ENCODE measurements around the gene NRP2. TPM values are rescaled to one million over a fixed set of nuclear protein-coding genes. Genes with fewer than 3 reads are reported as not detected.
A peak's percentile ranks its signal among the peaks of the same experiment; 100 is the strongest.

The NRP2 gene
- polyA plus RNA-seq, 1 experiment, result 114 TPM

GRCh38 chr2:205681401-205682238 is 681 bp upstream of the NRP2 start:
- Histone ChIP-seq H3K4me3 (ENCODE audit: low read depth, low read length) (peak overlapping the region; percentile 70), H3K27ac (ENCODE audit: low read depth, low read length) (no peak overlapping the region), H3K9me3 (ENCODE audit: control insufficient read depth, insufficient read depth, low read length) (no peaks in the 10 kb centered on the region; the same call in 1 of the 2 replicates), H3K27me3 (ENCODE audit: control insufficient read depth, insufficient read depth, low read length) (no peaks in the 10 kb centered on the region)
- DNase-seq (ENCODE audit: low read depth, low spot score), result no peak
- no peak for TF ChIP-seq CTCF (IDR thresholded peaks at IDR 0.05; ENCODE audit: low read depth, low read length)
- CTCF ChIA-PET, result interaction anchor here (0.7 to 1.6 kb wide), 8 partner anchors 10 to 1421 kb away, joined by 3 to 7 read pairs (median 3); no protein-coding TSS in a partner anchor
- POLR2A ChIA-PET, result interaction anchor here (0.7 to 3.0 kb wide), 16 partner anchors 9 to 658 kb away, joined by 3 to 26 read pairs (median 4); no protein-coding TSS in a partner anchor

- Histone ChIP-seq H3K27me3 (ENCODE audit: control insufficient read depth, insufficient read depth, low read length) (no peaks in the 10 kb centered on the region), H3K27ac (ENCODE audit: low read depth, low read length) (peak overlapping the region; percentile 61), H3K4me3 (ENCODE audit: low read depth, low read length) (peak overlapping the region; percentile 70), H3K9me3 (ENCODE audit: control insufficient read depth, insufficient read depth, low read length) (no peaks in the 10 kb centered on the region; the same call in 1 of the 2 replicates)
- ChIA-PET CTCF (interaction anchor here (1.0 to 1.1 kb wide), 2 partner anchors 38 to 247 kb away, joined by 3 to 5 read pairs; no protein-coding TSS in a partner anchor), POLR2A (interaction anchor here (0.7 to 3.0 kb wide), 7 partner anchors 12 to 75 kb away, joined by 3 to 26 read pairs (median 8); no protein-coding TSS in a partner anchor)
- no peak for TF ChIP-seq CTCF (IDR thresholded peaks at IDR 0.05; ENCODE audit: low read depth, low read length)
- DNase-seq (ENCODE audit: low read depth, low spot score), result no peak
Measured at GRCh38 chr2:205682971-205683501, 735 bp downstream of the NRP2 start.

- ChIA-PET POLR2A (interaction anchor here (0.7 to 3.0 kb wide), 6 partner anchors 11 to 1004 kb away, joined by 3 to 26 read pairs (median 6); no protein-coding TSS in a partner anchor), CTCF (interaction anchor here (0.5 to 1.3 kb wide), 5 partner anchors 11 to 991 kb away, joined by 3 read pairs; no protein-coding TSS in a partner anchor)
- H3K9me3 ChIP-seq (ENCODE audit: control insufficient read depth, insufficient read depth, low read length), result no peaks in the 10 kb centered on the region; the same call in 1 of the 2 replicates
- H3K27ac ChIP-seq (ENCODE audit: low read depth, low read length), result peak overlapping the region; percentile 71
- no peaks in the 10 kb centered on the region for H3K27me3 ChIP-seq (ENCODE audit: control insufficient read depth, insufficient read depth, low read length)
- DNase-seq (ENCODE audit: low read depth, low spot score), result no peak
- TF ChIP-seq CTCF (IDR thresholded peaks at IDR 0.05; ENCODE audit: low read depth, low read length), result no peak
- peak overlapping the region; percentile 70 for H3K4me3 ChIP-seq (ENCODE audit: low read depth, low read length)
Measured at GRCh38 chr2:205683502-205684367, 1.4 kb downstream of the NRP2 start.

GRCh38 chr2:205684871-205685313 is 2.6 kb downstream of the NRP2 start:
- Histone ChIP-seq H3K27ac (ENCODE audit: low read depth, low read length) (peak overlapping the region; percentile 71), H3K27me3 (ENCODE audit: control insufficient read depth, insufficient read depth, low read length) (no peaks in the 10 kb centered on the region), H3K4me3 (ENCODE audit: low read depth, low read length) (peak overlapping the region; percentile 70), H3K9me3 (ENCODE audit: control insufficient read depth, insufficient read depth, low read length) (no peaks in the 10 kb centered on the region; the same call in 1 of the 2 replicates)
- TF ChIP-seq CTCF (IDR thresholded peaks at IDR 0.05; ENCODE audit: low read depth, low read length), result no peak
- DNase-seq (ENCODE audit: low read depth, low spot score), result no peak
- POLR2A ChIA-PET, result interaction anchor here (1.2 to 1.4 kb wide), 2 partner anchors 11 to 46 kb away, joined by 6 to 9 read pairs; no protein-coding TSS in a partner anchor
- CTCF ChIA-PET, result interaction anchor here (0.9 to 1.3 kb wide), 5 partner anchors 9 to 263 kb away, joined by 3 to 4 read pairs (median 3); no protein-coding TSS in a partner anchor

All from AG04450 (cell line).